ACC112 (cell line): ENCODE data around the gene CCDC141.
"Not testable (repeated sequence)": the region's sequence is repeated elsewhere in the genome, so short reads cannot be mapped to it uniquely, and the experiment has no call there.

Source experiments
- H2AFZ ChIP-seq: fragments of 200-600 bp; sonication (generic); one replicate; pipeline ENCODE4 v1.6.0; 2017; ENCODE audit warnings: antibody characterized with exemption, low read length; ENCODE audit not compliant: unreplicated experiment
- H3K27ac ChIP-seq: fragments of 200-600 bp; sonication (generic); 2 replicates; pipeline ENCODE4 v1.5.1; 2014; ENCODE audit warnings: low read depth, mild to moderate bottlenecking, antibody characterized with exemption, low read length, moderate library complexity
- H3K27me3 ChIP-seq: fragments of 200-600 bp; sonication (generic); 2 replicates; pipeline ENCODE4 v1.6.1; 2014; ENCODE audit warnings: mild to moderate bottlenecking, antibody characterized with exemption, low read length, moderate library complexity, mixed read lengths; ENCODE audit not compliant: insufficient read depth
- H3K36me3 ChIP-seq: fragments of 200-600 bp; sonication (generic); 2 replicates; pipeline ENCODE4 v1.6.1; 2016; ENCODE audit warnings: mild to moderate bottlenecking, antibody characterized with exemption, low read length, moderate library complexity, mixed read lengths; ENCODE audit not compliant: insufficient read depth
- H3K4me1 ChIP-seq: fragments of 200-600 bp; sonication (generic); one replicate; pipeline ENCODE4 v1.6.1; 2016; ENCODE audit warnings: low read length, mixed read lengths; ENCODE audit not compliant: insufficient read depth, unreplicated experiment, control insufficient read depth
- H3K4me3 ChIP-seq: fragments of 200-600 bp; sonication (generic); 2 replicates; pipeline ENCODE4 v1.5.1; 2014; ENCODE audit warnings: mild to moderate bottlenecking, low read depth, low read length
- H3K79me2 ChIP-seq: fragments of 200-600 bp; sonication (generic); one replicate; pipeline ENCODE4 v1.6.0; 2016; ENCODE audit warnings: low read length; ENCODE audit not compliant: control insufficient read depth, unreplicated experiment, insufficient read depth

Gene CCDC141, protein sequence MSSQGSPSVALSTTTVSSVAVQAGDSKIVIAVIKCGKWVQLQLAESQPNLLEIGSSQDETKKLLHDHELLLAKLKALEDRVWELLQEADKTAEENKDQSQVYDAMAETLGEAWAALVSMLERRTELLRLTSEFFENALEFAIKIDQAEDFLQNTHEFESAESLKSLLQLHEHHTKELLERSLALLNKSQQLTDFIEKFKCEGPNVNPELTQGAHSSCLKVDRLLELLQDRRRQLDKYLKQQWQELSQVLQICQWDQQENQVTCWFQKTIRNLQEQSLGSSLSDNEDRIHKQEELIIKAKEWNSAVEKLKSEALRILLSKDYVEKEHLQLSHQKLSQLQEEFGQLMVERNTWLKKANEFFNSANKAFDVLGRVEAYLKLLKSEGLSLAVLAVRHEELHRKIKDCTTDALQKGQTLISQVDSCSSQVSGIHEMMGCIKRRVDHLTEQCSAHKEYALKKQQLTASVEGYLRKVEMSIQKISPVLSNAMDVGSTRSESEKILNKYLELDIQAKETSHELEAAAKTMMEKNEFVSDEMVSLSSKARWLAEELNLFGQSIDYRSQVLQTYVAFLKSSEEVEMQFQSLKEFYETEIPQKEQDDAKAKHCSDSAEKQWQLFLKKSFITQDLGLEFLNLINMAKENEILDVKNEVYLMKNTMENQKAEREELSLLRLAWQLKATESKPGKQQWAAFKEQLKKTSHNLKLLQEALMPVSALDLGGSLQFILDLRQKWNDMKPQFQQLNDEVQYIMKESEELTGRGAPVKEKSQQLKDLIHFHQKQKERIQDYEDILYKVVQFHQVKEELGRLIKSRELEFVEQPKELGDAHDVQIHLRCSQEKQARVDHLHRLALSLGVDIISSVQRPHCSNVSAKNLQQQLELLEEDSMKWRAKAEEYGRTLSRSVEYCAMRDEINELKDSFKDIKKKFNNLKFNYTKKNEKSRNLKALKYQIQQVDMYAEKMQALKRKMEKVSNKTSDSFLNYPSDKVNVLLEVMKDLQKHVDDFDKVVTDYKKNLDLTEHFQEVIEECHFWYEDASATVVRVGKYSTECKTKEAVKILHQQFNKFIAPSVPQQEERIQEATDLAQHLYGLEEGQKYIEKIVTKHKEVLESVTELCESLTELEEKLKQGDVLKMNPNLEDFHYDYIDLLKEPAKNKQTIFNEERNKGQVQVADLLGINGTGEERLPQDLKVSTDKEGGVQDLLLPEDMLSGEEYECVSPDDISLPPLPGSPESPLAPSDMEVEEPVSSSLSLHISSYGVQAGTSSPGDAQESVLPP (N-terminal part only)

DNA sequence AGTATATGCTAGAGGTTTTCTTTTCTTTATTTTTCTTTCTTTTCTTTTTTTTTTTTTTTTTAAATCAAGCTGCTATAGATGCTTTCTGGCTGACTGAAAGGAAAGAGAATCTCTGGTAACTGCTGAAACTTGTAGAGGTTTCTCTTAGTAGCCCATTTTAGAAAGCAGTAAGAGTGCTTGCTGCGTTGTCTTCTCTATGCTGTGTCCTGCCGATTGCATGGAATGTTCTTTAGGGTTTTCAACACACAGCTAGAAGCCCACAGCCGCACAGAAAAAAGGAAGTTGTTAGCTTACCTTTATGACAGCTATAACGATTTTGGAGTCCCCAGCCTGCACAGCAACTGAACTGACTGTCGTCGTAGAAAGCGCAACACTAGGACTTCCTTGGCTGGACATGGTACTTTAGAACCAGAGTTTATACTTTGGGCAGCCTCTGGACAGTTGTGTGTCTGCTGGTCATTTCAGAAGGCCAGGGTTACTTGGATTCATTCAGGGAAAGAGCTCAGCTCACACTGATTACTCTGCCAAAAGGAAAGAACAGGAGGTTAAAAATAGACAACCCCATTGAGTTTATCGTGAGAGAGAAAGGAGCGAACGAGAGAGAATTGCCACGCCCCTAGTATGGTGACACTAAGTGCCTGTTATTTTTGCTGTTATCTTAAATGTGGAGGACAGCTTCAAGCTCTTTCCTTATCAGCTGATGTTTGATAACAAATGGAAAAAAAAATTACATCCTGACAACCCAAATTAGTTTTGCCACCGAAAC is at the start of gene CCDC141:
TSS of gene CCDC141 (minus strand) at position 592 of the 766 bp plus-strand sequence. CDS start at position 396, 196 bp downstream.
- Histone ChIP-seq H3K27me3 (no peaks in the 10 kb centered on the region), H3K79me2 (no peaks in the 10 kb centered on the region), H3K36me3 (no peaks in the 10 kb centered on the region), H2AFZ (no peak within 1 kb of the TSS), H3K4me1 (peaks cover 3% of the 10 kb centered on the region), H3K4me3 (no peak within 1 kb of the TSS), H3K27ac (no peak within 1 kb of the TSS)

GRCh38 chr2:179098080-179098689 is 48.2 kb upstream of the CCDC141 start:
- Histone ChIP-seq H3K36me3 (peaks cover 5% of the 10 kb centered on the region; the same call in 1 of the 2 replicates), H3K27me3 (no peaks in the 10 kb centered on the region), H2AFZ (no peak overlapping the region), H3K27ac (no peak overlapping the region), H3K79me2 (no peaks in the 10 kb centered on the region), H3K4me1 (no peaks in the 10 kb centered on the region), H3K4me3 (no peak overlapping the region)

DNA sequence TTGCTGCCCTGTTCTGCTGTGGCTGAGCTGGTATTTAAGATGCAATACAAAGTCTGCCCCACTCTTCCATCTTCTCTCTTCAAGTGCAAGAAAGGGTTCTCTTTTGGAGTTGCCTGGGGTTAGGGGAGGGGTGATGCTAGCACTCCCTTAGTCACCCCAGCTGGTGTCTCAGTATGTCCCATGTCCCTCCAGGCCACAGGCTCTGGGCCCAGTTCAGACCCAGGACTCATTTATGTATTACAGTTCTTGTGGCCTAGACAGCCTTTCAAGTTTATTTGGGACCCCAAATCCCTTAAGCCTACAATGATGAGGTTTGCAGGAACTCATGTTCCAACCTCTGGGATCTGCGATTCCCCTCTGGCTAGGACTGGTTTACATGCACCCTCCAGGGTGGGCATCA is 47.2 kb upstream of the CCDC141 start:
- Histone ChIP-seq H3K36me3 (peaks cover 3% of the 10 kb centered on the region; the same call in 1 of the 2 replicates), H2AFZ (no peak overlapping the region), H3K79me2 (no peaks in the 10 kb centered on the region), H3K4me3 (no peak overlapping the region), H3K4me1 (no peaks in the 10 kb centered on the region), H3K27ac (no peak overlapping the region), H3K27me3 (no peaks in the 10 kb centered on the region)

DNA sequence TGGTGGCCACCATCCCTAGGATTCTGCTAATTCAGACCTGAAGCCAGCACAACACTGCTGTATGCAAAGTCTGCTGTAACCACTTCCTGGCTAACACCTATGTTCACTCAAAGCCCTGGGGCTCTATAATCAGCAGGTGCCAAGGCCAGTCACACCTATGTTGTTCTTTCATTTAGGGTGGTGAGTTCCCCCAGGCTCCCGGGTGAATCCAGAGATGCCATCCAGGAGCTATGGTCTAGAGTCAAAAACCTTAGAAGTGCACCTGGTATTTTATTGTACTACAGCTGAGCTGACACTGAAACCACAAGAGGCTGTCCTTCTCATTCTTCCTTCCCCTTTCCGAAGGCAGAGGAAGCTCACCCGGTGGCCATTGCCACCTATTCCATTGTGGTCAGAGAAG is 46.2 kb upstream of the CCDC141 start:
- H3K27ac ChIP-seq, result no peak overlapping the region
- no peaks in the 10 kb centered on the region for H3K27me3 ChIP-seq
- no peak overlapping the region for H2AFZ ChIP-seq
- H3K4me3 ChIP-seq, result no peak overlapping the region
- H3K36me3 ChIP-seq, result no peaks in the 10 kb centered on the region
- no peaks in the 10 kb centered on the region for H3K79me2 ChIP-seq
- H3K4me1 ChIP-seq, result no peaks in the 10 kb centered on the region

GRCh38 chr2:179092912-179093311 is 43.0 kb upstream of the CCDC141 start:
- H2AFZ ChIP-seq, H3K27ac ChIP-seq, H3K4me1 ChIP-seq, H3K36me3 ChIP-seq, H3K27me3 ChIP-seq, H3K79me2 ChIP-seq, H3K4me3 ChIP-seq: not testable (repeated sequence)

- Histone ChIP-seq H2AFZ (no peak overlapping the region), H3K27me3 (peaks cover 5% of the 10 kb centered on the region; the same call in 1 of the 2 replicates), H3K27ac (no peak overlapping the region), H3K36me3 (no peaks in the 10 kb centered on the region), H3K79me2 (no peaks in the 10 kb centered on the region), H3K4me3 (no peak overlapping the region), H3K4me1 (no peaks in the 10 kb centered on the region)
These were observed 32.8 kb upstream of the CCDC141 start for GRCh38 chr2:179082697-179083096.

- no peaks in the 10 kb centered on the region for H3K4me1 ChIP-seq
- H3K36me3 ChIP-seq, result no peaks in the 10 kb centered on the region
- H3K27ac ChIP-seq, result no peak overlapping the region
- peaks cover 5% of the 10 kb centered on the region; the same call in 1 of the 2 replicates for H3K27me3 ChIP-seq
- no peaks in the 10 kb centered on the region for H3K79me2 ChIP-seq
- no peak overlapping the region for H2AFZ ChIP-seq
- no peak overlapping the region for H3K4me3 ChIP-seq
These were observed 32.0 kb upstream of the CCDC141 start for GRCh38 chr2:179081954-179082353.

- no peaks in the 10 kb centered on the region for H3K4me1 ChIP-seq
- no peak overlapping the region for H3K27ac ChIP-seq
- H3K79me2 ChIP-seq, result no peaks in the 10 kb centered on the region
- no peak overlapping the region for H2AFZ ChIP-seq
- peaks cover 19% of the 10 kb centered on the region; the same call in 1 of the 2 replicates for H3K27me3 ChIP-seq
- H3K36me3 ChIP-seq, result no peaks in the 10 kb centered on the region
- no peak overlapping the region for H3K4me3 ChIP-seq
These were observed 22.6 kb upstream of the CCDC141 start for GRCh38 chr2:179072527-179072926.

DNA sequence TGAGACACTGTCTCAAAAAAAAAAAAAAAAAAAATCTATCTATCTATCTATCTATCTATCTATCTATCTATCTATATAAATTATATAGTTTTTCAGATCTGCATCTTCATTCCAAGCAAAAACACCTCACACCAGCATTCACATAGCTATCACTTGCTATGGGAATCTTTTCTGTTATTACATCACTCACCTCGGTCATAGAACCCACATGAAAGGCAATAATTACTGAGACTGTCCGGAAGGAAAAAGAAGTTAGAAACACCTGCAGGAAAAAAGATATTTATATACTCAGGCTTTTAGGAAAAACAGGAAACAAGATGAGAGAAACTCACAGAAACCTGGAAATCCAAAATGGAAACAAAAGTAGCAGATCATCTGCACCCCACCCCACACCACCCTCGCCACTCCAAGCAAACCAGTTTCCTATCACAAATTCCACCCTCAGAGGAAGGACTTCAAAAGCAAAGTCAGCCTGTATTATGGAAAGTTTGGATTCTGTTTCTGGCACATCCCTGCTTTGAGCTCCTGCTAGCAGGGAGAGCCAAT is 21.9 kb upstream of the CCDC141 start:
- H3K4me1 ChIP-seq, result no peaks in the 10 kb centered on the region
- no peaks in the 10 kb centered on the region for H3K79me2 ChIP-seq
- H3K27ac ChIP-seq, result no peak overlapping the region
- H3K4me3 ChIP-seq, result no peak overlapping the region
- no peaks in the 10 kb centered on the region for H3K36me3 ChIP-seq
- peaks cover 18% of the 10 kb centered on the region; the same call in 1 of the 2 replicates for H3K27me3 ChIP-seq
- H2AFZ ChIP-seq, result no peak overlapping the region
